Psoas muscle (tissue), 8 donors: Measurements from ENCODE around the gene RIPOR3. TPM values are rescaled to one million over a fixed set of nuclear protein-coding genes. Genes with fewer than 3 reads are reported as not detected.

Experiments
- ATAC-seq, 4 donors: fragments of 200-7000 bp; cut with Tn5 transposase; one replicate each; pipeline ENCODE4 v1.9.1; 2020; ENCODE audit warnings: moderate library complexity in 3 of 4, mild to moderate bottlenecking in 2 of 4
- DNase-seq, 2 donors: peaks; one replicate each; pipeline ENCODE4 v3.0.0-alpha.2; 2020
- H3K27ac ChIP-seq: fragments of 200-600 bp; one replicate; pipeline ENCODE4 v1.8.0; 2022
- H3K27me3 ChIP-seq, 3 donors: fragments of 200-600 bp in 1 of 3; one replicate each; pipeline versions ENCODE4 v1.6.1 to v1.8.0; 2013 to 2022; ENCODE audit warnings: low read length in 2 of 3, mild to moderate bottlenecking in 2 of 3, moderate library complexity in 1 of 3; ENCODE audit not compliant: insufficient read depth in 3 of 3
- H3K36me3 ChIP-seq, 2 donors: fragments of 200-600 bp in 1 of 2; one replicate each; pipeline versions ENCODE4 v1.6.1 to v1.8.0; 2013 to 2022; ENCODE audit warnings: low read depth in 1 of 2, mild to moderate bottlenecking in 1 of 2, moderate library complexity in 1 of 2; ENCODE audit not compliant: insufficient read depth in 1 of 2
- H3K4me1 ChIP-seq: fragments of 200-600 bp; one replicate; pipeline ENCODE4 v1.8.0; 2022
- H3K4me3 ChIP-seq: fragments of 200-600 bp; one replicate; pipeline ENCODE4 v1.8.0; 2022; ENCODE audit warnings: mild to moderate bottlenecking
- H3K9me3 ChIP-seq: fragments of 200-600 bp; one replicate; pipeline ENCODE4 v1.8.0; 2022
- CTCF ChIP-seq: fragments of 200-600 bp; IDR thresholded peaks from one replicate; pipeline ENCODE4 v1.8.0; 2022; ENCODE audit warnings: antibody characterized with exemption
- WGBS, 3 donors: extraction: QIAGEN DNeasy Blood & Tissue Kit; methylation state at CpG; one replicate each; pipeline versions ENCODE4 v1.1.6 to v1.1.7; 2013; 5-methylcytosine and 5-hydroxymethylcytosine counted together
- intact Hi-C, 2 donors: fragments of 100-400 bp; cut with DNase I; formaldehyde crosslinking; loops; one replicate each; pipeline versions ENCODE4 v1.11.0 to v1.14.2; 2022
- polyA plus RNA-seq, 3 donors: library from polyadenylated mRNA; stranded (reverse); fragments of 200-250 nt; gene quantifications; one replicate each; pipeline ENCODE4 v1.2.3, GENCODE V29; 2013
- total RNA-seq, 4 donors: library from RNA; stranded (reverse); fragmentation: NEBNext Ultra II Directional in 2 of 4; extraction: Animal tissue kit (Norgen Biotek cat#: 25700) in 2 of 4; gene quantifications; one replicate each; pipeline versions ENCODE4 v1.2.1 to v1.2.4, GENCODE V29; 2021 to 2023
- donor health status: healthy with polysubstance abuse.
- donor health status: DM: no; HTN: no; CAD: no; lungs with moderate emphysema.
- donor health status: Bipolar disorder and iron deficiency.
- donor health status: healthy.
- donor health status: DM: yes; HTN: yes; CAD: no.
- donor health status: DM: no; HTN: no; CAD: no.
- donor health status: DM: no; HTN: no; CAD: no.
- donor health status: DM: yes; HTN: yes; CAD: no.

Gene RIPOR3
- total and polyA plus RNA-seq, 7 donors, result 3.1 to 5.7 (median 5.2) TPM

- H3K9me3 ChIP-seq, result no peaks in the 10 kb centered on the region
- H3K27ac ChIP-seq, result no peak overlapping the region
- ATAC-seq, result peak; percentile 5 to 26 (median 17)
- peaks cover 0 to 21% (median 0%) of the 10 kb centered on the region in 3 donors for H3K27me3 ChIP-seq
- intact Hi-C loops, result no loop called here
- WGBS, 3 donors, result 33 to 47% (median 35%) methylated on average over 19 of the region's 19 CpGs
- DNase-seq, result no peak
- peaks cover 0 to 7% of the 10 kb centered on the region in 2 donors for H3K36me3 ChIP-seq
- H3K4me3 ChIP-seq, result no peak overlapping the region
- H3K4me1 ChIP-seq, result peaks cover 10% of the 10 kb centered on the region
- TF ChIP-seq CTCF, result no peak
These were observed 96.5 kb downstream of the RIPOR3 start for GRCh38 chr20:50594591-50595432.

- no peak for TF ChIP-seq CTCF
- intact Hi-C loops, result no loop called here
- DNase-seq (peak in 1 of 2 donors; percentile 38), ATAC-seq (peak in 3 of 4 donors; percentile 3 to 20 (median 8))
- Histone ChIP-seq H3K36me3 (peaks cover 0 to 13% of the 10 kb centered on the region in 2 donors), H3K27me3 (peaks cover 0 to 19% (median 0%) of the 10 kb centered on the region in 3 donors), H3K4me3 (no peak overlapping the region), H3K9me3 (no peaks in the 10 kb centered on the region), H3K27ac (no peak overlapping the region), H3K4me1 (peaks cover 10% of the 10 kb centered on the region)
- 73 to 76% (median 75%) methylated on average over 11 of the region's 11 CpGs for WGBS, 3 donors
These were observed 97.1 kb downstream of the RIPOR3 start for GRCh38 chr20:50594231-50594590.

- H3K36me3 ChIP-seq, result peaks cover 0 to 21% of the 10 kb centered on the region in 2 donors
- ATAC-seq, result no peak
- WGBS, 3 donors, result 88 to 91% (median 90%) methylated on average over 9 of the region's 9 CpGs
- peaks cover 0 to 18% (median 0%) of the 10 kb centered on the region in 3 donors for H3K27me3 ChIP-seq
- no peak overlapping the region for H3K27ac ChIP-seq
- TF ChIP-seq CTCF, result no peak
- no peak for DNase-seq
- no peaks in the 10 kb centered on the region for H3K9me3 ChIP-seq
- peaks cover 10% of the 10 kb centered on the region for H3K4me1 ChIP-seq
- intact Hi-C loops, result no loop called here
- H3K4me3 ChIP-seq, result no peak overlapping the region
These were observed 98.4 kb downstream of the RIPOR3 start for GRCh38 chr20:50593005-50593335.

- ATAC-seq (peak; percentile 7 to 32 (median 24)), DNase-seq (peak in 1 of 2 donors; percentile 73)
- no peaks in the 10 kb centered on the region for H3K9me3 ChIP-seq
- no peak for TF ChIP-seq CTCF
- H3K4me3 ChIP-seq, result no peak overlapping the region
- no peak overlapping the region for H3K27ac ChIP-seq
- H3K4me1 ChIP-seq, result peaks cover 10% of the 10 kb centered on the region
- peaks cover 0 to 12% (median 0%) of the 10 kb centered on the region in 3 donors for H3K27me3 ChIP-seq
- H3K36me3 ChIP-seq, result peaks cover 0 to 27% of the 10 kb centered on the region in 2 donors
- intact Hi-C loops, result no loop called here
- WGBS, 3 donors, result 18 to 21% (median 20%) methylated on average over 19 of the region's 19 CpGs
These were observed 98.9 kb downstream of the RIPOR3 start for GRCh38 chr20:50592282-50593004.
